ENCODE data around the gene PCDHA5.

The PCDHA5 gene

GRCh38 chr5:140857177-140857986, 36.0 kb downstream of the PCDHA5 start:
- H3K4me3 ChIP-seq (ENCODE audit: low read depth, low read length) = no peak overlapping the region
- POLR2A ChIA-PET = no interaction called here
- CTCF ChIA-PET = no interaction called here
- TF ChIP-seq, protein P1, sequence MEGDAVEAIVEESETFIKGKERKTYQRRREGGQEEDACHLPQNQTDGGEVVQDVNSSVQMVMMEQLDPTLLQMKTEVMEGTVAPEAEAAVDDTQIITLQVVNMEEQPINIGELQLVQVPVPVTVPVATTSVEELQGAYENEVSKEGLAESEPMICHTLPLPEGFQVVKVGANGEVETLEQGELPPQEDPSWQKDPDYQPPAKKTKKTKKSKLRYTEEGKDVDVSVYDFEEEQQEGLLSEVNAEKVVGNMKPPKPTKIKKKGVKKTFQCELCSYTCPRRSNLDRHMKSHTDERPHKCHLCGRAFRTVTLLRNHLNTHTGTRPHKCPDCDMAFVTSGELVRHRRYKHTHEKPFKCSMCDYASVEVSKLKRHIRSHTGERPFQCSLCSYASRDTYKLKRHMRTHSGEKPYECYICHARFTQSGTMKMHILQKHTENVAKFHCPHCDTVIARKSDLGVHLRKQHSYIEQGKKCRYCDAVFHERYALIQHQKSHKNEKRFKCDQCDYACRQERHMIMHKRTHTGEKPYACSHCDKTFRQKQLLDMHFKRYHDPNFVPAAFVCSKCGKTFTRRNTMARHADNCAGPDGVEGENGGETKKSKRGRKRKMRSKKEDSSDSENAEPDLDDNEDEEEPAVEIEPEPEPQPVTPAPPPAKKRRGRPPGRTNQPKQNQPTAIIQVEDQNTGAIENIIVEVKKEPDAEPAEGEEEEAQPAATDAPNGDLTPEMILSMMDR (IDR thresholded peaks at IDR 0.05; ENCODE audit: insufficient read depth, low read length, missing control alignments) = no peak
- no peak for DNase-seq (ENCODE audit: low read depth, low spot score)

- H3K4me3 ChIP-seq (ENCODE audit: low read depth, low read length) = no peak overlapping the region
- TF ChIP-seq, protein P1 (IDR thresholded peaks at IDR 0.05; ENCODE audit: insufficient read depth, low read length, missing control alignments) = no peak
- CTCF ChIA-PET = no interaction called here
- DNase-seq (ENCODE audit: low read depth, low spot score) = no peak
- POLR2A ChIA-PET = no interaction called here
Measured at GRCh38 chr5:140857987-140858240, 36.5 kb downstream of the PCDHA5 start.

GRCh38 chr5:140862441-140863295, 41.3 kb downstream of the PCDHA5 start:
- H3K4me3 ChIP-seq (ENCODE audit: low read depth, low read length) = no peak overlapping the region
- ChIA-PET POLR2A (no interaction called here), CTCF (no interaction called here)
- TF ChIP-seq, protein P1 (IDR thresholded peaks at IDR 0.05; ENCODE audit: insufficient read depth, low read length, missing control alignments) = no peak
- DNase-seq (ENCODE audit: low read depth, low spot score) = no peak

- no peak for DNase-seq (ENCODE audit: low read depth, low spot score)
- no peak within 1 kb of the TSS for H3K4me3 ChIP-seq (ENCODE audit: low read depth, low read length)
- ChIA-PET CTCF (no interaction called here), POLR2A (no interaction called here)
- TF ChIP-seq, protein P1 (IDR thresholded peaks at IDR 0.05; ENCODE audit: insufficient read depth, low read length, missing control alignments) = no peak
Measured at GRCh38 chr5:140868721-140869554, 47.5 kb downstream of the PCDHA5 start, which contains the start of gene PCDHA11. Gene PCDHA11, plus strand, starts transcription at chr5:140868957. Its CDS starts 147 bp downstream, at chr5:140869104.

DNA sequence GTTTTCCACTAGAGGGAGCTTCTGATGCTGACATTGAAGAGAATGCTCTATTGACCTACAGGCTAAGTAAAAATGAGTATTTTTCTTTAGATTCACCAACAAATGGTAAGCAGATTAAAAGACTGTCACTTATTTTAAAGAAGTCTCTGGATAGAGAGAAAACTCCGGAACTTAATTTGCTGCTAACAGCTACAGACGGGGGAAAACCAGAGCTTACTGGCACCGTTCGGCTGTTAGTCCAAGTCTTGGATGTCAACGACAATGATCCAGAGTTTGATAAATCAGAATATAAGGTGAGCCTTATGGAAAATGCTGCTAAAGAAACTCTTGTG, 48.1 kb downstream of the PCDHA5 start:
- H3K4me3 ChIP-seq (ENCODE audit: low read depth, low read length) = no peak overlapping the region
- POLR2A ChIA-PET = no interaction called here
- TF ChIP-seq, protein P1 (IDR thresholded peaks at IDR 0.05; ENCODE audit: insufficient read depth, low read length, missing control alignments) = no peak
- CTCF ChIA-PET = no interaction called here
- DNase-seq (ENCODE audit: low read depth, low spot score) = no peak

Measured in AG04449 (cell line).